HG02840 (cell line): ENCODE results near the gene SEC14L2.
"Not testable (repeated sequence)": the region's sequence is repeated elsewhere in the genome, so short reads cannot be mapped to it uniquely, and the experiment has no call there.

Experiments
- ATAC-seq: cut with Tn5 transposase; IDR thresholded peaks from one replicate; pipeline ENCODE4 v1.9.1; 2021; ENCODE audit warnings: mild to moderate bottlenecking, moderate library complexity, moderate number of reproducible peaks; ENCODE audit not compliant: unreplicated experiment, low FRiP score

Gene SEC14L2

GRCh38 chr22:30445438-30446145, 48.8 kb downstream of the SEC14L2 start:
- ATAC-seq, result no peak

DNA sequence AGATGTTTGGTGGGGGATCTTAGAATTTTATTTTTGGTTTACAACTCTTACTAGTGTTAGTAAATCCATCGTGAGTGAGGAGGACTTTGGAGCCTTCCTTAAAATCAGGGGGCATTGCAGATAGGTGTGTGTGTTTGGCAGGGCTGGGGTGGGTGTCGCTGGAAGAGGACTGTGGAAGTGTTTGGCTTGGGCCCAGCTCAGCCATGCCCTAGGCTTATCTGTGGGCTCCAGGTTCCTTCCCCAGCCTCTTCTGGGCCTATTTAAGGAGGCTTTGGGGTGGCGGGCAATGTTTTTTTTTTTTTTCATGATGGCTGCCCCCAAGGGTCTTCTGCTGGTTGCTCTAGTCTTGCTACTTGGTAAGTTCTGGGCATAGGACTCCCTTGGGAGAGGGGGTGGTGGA, 50.8 kb downstream of the SEC14L2 start:
- no peak for ATAC-seq

DNA sequence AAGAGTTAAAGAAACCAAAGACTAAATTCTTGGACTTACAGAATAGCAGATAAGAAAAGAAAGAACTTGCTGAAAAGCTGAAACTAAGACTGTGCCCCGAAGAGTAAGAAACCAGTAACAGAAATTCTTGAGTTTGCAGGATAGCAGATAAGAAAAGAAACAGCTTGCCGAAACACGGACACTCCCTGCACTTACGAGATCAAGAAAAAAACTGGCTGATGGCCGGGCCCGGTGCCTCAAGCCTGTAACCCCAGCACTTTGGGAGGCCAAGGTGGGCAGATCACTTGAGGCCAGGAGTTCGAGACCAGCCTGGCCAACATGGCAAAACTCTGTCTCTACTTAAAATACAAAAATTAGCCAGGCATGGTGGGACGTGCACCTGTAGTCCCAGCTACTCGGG, 54.7 kb downstream of the SEC14L2 start:
- ATAC-seq, result not testable (repeated sequence)

DNA sequence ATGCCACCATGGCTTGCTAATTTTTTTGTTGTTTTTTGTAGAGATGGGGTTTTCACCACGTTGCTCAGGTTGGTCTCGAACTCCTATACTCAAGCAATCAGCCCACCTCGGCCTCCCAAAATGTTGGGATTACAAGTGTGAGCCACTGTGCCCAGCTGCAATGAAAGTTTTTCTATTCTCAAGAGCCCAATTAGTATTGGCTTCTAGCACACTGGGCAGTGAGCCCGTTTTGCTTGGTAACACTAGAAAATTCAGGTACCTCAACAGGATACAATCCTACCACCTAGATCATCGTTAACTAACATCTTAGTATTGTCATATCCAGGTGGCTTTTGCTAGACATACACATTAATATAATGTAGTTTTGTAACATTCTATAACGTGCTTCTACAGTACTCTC, 56.0 kb downstream of the SEC14L2 start:
- no peak for ATAC-seq

DNA sequence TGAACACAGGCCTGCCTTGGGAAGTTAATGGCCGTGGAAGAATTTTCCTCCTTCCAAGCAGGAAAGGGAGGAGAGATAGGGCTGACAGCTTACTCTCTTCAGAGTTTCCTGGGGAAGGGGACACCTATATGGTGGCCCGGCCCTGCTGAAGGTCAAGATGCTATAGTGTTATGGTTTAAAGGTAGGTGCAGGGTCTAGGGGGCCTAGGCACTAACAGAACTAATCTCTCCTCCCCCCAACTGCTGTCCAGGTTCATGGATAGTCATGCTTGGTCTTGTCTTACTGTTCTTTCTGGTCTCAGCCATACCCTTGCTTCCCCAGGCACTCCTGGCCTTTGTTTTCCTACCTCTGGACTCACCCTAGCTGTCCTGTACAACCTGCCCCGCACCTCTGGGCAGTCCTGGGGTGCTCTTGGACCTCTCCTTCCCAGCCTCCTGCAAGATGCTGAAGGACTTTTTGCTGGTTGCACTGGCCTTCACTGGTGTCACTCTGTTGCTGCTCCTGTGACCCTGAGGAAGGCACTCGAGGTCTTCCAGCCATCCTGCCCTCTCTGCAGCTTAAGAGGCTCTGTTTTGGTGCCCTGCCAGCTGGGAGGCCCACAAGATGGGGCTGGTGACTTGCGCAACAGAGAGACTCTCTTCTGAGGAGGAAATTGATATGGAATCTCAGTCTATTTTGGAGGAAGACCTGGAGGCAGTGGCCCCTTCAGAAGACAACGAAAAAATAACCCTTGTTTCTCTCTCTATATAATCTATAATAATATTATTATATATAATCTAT, 57.1 kb downstream of the SEC14L2 start:
- ATAC-seq, result no peak

- ATAC-seq, result no peak
Observed at GRCh38 chr22:30455075-30455840, 58.4 kb downstream of the SEC14L2 start.

DNA sequence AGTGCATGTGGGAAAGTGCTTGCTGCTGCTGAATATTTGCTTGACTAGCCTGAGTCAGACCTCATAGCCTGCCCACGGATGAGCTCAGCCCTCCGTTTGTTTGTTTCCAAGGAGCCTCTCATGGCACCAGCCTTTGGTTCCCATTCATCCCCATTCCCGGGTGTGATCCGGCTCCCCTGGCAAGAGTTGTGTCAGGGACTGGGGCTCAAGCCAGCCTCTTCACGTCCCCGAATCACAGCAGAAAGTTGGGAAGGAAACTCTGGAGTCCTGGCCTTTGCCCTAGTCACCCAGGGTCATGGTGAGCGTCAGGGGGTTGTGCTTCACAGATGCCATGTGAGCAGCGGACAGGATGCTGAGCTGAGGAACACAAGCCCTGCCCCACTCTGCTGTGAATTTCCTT, 61.2 kb downstream of the SEC14L2 start:
- no peak for ATAC-seq

DNA sequence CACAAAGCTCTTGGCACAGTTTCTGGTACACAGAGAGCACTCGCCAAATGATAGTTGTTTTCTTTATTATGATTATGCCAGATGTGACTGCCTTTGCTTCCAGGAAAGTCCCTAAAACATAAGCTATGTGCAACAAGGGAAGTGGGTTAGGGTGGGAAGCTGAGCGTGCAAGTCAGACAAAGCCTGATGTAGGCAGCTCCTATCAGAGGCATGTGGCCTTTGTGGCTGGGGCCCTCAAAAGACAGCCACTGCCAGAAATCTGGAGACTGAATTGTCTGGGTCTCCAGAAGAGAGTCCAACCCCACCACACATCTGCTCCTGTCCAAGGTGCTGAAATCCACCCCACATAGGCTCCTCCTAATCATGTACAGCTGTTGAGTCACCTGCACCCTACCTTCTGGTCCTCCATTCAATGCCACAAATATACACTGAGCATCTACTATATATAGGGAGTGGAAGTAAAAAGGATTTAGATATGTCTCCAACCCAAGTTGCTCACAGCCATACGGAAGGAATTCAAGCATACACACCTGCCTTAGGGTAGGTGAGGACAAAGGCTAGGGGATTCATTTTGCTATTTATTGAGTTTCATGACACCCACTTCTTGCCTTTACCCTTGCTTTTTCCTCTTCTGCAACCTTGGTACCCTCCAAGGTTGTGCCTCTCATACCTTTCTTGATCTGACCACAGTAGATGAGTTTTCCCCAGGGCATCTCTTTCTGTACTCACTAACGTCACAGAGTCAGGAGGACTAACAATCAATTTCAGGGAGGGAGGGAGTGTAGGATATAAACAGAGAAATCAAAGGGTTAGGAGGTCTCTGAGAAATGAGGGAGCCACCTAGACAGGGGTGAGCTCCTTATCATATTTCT, 62.6 kb downstream of the SEC14L2 start:
- no peak for ATAC-seq

DNA sequence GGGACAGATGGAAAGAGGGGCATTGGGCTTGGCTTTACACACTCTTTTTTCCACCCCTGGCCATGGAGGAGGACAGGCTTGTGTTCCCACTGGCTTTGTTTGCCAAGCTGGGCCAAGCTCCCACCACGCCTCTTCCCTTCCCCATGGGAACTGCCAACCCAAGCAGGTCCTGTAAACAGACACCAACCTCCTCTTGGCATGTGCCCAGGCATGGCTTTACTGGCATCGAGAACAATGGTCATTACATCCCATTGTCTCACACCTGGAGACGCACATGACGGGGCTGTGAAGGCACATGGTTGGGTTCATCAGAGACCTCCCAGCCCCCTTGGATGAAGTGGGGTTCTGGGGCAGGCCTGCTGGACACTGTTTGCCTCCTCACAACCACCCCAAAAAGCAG, 63.3 kb downstream of the SEC14L2 start:
- ATAC-seq, result no peak

- ATAC-seq, result not testable (repeated sequence)
Observed at GRCh38 chr22:30460555-30460954, 63.7 kb downstream of the SEC14L2 start.

GRCh38 chr22:30469165-30469564, 72.3 kb downstream of the SEC14L2 start:
- ATAC-seq, result no peak

GRCh38 chr22:30470655-30471054, 73.8 kb downstream of the SEC14L2 start:
- ATAC-seq, result no peak

GRCh38 chr22:30471616-30472318, 74.9 kb downstream of the SEC14L2 start, which contains the start of gene SEC14L3:
SEC14L3 (minus strand) TSS chr22:30472017; CDS start chr22:30471958, 59 bp downstream.
- no peak for ATAC-seq

GRCh38 chr22:30472994-30473720, 76.3 kb downstream of the SEC14L2 start:
- no peak for ATAC-seq

DNA sequence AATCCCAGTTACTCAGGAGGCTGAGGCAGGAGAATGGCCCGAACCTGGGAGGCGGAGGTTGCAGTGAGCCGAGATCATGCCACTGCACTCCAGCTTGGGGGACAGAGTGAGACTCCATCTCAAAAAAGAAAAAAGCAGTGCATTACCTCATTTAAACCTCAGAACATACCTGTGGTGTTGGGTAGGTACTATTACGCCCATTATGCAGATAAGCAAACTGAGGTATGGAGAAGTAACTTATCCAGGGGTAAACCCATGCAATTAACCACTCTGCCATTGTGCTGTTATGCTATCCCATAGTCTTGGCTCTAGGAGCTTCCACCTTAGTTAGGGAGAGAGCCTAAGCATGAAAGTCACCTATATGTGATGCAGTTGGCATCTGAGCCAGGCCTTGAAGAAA, 77.3 kb downstream of the SEC14L2 start:
- ATAC-seq, result no peak
